ENCODE measurements around the gene TBC1D8. TPM values are rescaled to one million over a fixed set of nuclear protein-coding genes. Genes with fewer than 3 reads are reported as not detected.

The TBC1D8 gene
- total and polyA plus RNA-seq, 2 of the 13 experiments (the other 11 are each of a cell fraction or from before 2014, with no cell fraction given) = 45.1 to 95.4 TPM

GRCh38 chr2:100967716-100968115, 183.5 kb downstream of the TBC1D8 start:
- in situ Hi-C loops (cut with HindIII; ENCODE audit: extremely low pct_ligation_motif_present, low pct_unique_long_range_greater_than_20kb) = no loop called here
- 98% methylated on average over 8 of the region's 8 CpGs for WGBS (ENCODE audit: low lambda C conversion rate)

More at GRCh38 chr2:100967716-100968115, 183.5 kb downstream of the TBC1D8 start:
- Histone ChIP-seq H3K4me2 (ENCODE audit: low read depth, low read length) (no peak overlapping the region), H3K36me3 (replicated peaks in 1 of 2; ENCODE audit: control insufficient read depth in 1 of 2, insufficient read depth in 2 of 2, low read length in 2 of 2) (peaks cover 32 to 85% of the 10 kb centered on the region in 2 experiments), H3K9ac (ENCODE audit: insufficient read depth, low read depth, low read length) (no peak overlapping the region), H3K4me1 (ENCODE audit: insufficient read depth, low read length) (no peaks in the 10 kb centered on the region), H4K20me1 (ENCODE audit: insufficient read depth, low read length) (no peaks in the 10 kb centered on the region), H3K27me3 (ENCODE audit: control insufficient read depth in 1 of 2, insufficient read depth in 2 of 2, low read length in 2 of 2) (no peaks in the 10 kb centered on the region), H3K79me2 (ENCODE audit: insufficient read depth, low read length) (no peaks in the 10 kb centered on the region), H3K4me3 (replicated peaks in 1 of 3; ENCODE audit: insufficient read depth in 1 of 3, low read depth in 2 of 3, low read length in 3 of 3) (no peak overlapping the region), H3K9me3 (ENCODE audit: low read length) (no peaks in the 10 kb centered on the region), H3K27ac (ENCODE audit: extremely low read length, insufficient read depth, low read length) (no peak overlapping the region), H2AFZ (ENCODE audit: low read length) (no peak overlapping the region)
- no TSS peak for BruUV-seq (replicated peaks)
- FAIRE-seq (no peak), ATAC-seq (no peak), DNase-seq (ENCODE audit: low spot score) (no peak)
- no peak for TF ChIP-seq ZNF44 (CRISPR knock-in tag; IDR thresholded peaks at IDR 0.05)
- no peak for TF ChIP-seq ZNF513 (CRISPR knock-in tag; conservative IDR thresholded peaks at IDR 0.05)
- no peak for TF ChIP-seq JDP2 (CRISPR knock-in tag; IDR thresholded peaks at IDR 0.05; ENCODE audit: borderline replicate concordance)
- no peak for TF ChIP-seq SMC3 (IDR thresholded peaks at IDR 0.05; ENCODE audit: low read length)
- TF ChIP-seq THAP7 (CRISPR knock-in tag; IDR thresholded peaks at IDR 0.05) = no peak
- TF ChIP-seq RNF2 (conservative IDR thresholded peaks at IDR 0.05; ENCODE audit: low read depth) = no peak
- TF ChIP-seq GZF1 (CRISPR knock-in tag; IDR thresholded peaks at IDR 0.05) = no peak
- no peak for TF ChIP-seq PHF8 (CRISPR knock-in tag; IDR thresholded peaks at IDR 0.05)
- no peak for TF ChIP-seq ZNF580 (CRISPR knock-in tag; IDR thresholded peaks at IDR 0.05; ENCODE audit: borderline replicate concordance, low read depth)
- TF ChIP-seq ZNF850 (CRISPR knock-in tag; conservative IDR thresholded peaks at IDR 0.05) = no peak
- no peak for TF ChIP-seq ZNF337 (CRISPR knock-in tag; IDR thresholded peaks at IDR 0.05; ENCODE audit: borderline replicate concordance, low read depth)
- TF ChIP-seq EED (CRISPR knock-in tag; IDR thresholded peaks at IDR 0.05) = no peak
- ChIA-PET POLR2A (no interaction called here), CTCF (ENCODE audit: low intra/inter-chr PET ratio, low total read pairs) (no interaction called here)
- intact Hi-C loops (cut with micrococcal nuclease; ENCODE audit: unreplicated experiment) = no loop called here

Data from HepG2 (cell line).